HepG2 (cell line): ENCODE measurements around the gene ZNF318. TPM values are rescaled to one million over a fixed set of nuclear protein-coding genes. Genes with fewer than 3 reads are reported as not detected.
A peak's percentile ranks its signal among the peaks of the same experiment; 100 is the strongest.

Experiments
- HNRNPL ChIP-seq: fragments of 200-400 bp; formaldehyde crosslinking; IDR thresholded peaks from 2 replicates; pipeline ENCODE4 v1.6.1; 2017; ENCODE audit warnings: mild to moderate bottlenecking, low read depth, low read length
- MAFK ChIP-seq, 2 experiments: IDR thresholded peaks in 1 of 2; conservative IDR thresholded peaks in 1 of 2; 2 replicates each; pipeline ENCODE4 v1.6.1; 2011; ENCODE audit warnings: improper control_type of control experiment in 2 of 2, low read length in 2 of 2
- PAF1 ChIP-seq: IDR thresholded peaks from 2 replicates; pipeline ENCODE4 v1.6.1; 2016; ENCODE audit warnings: missing genetic modification reagents, missing compliant biosample characterization
- REXO4 ChIP-seq: sonication (generic); formaldehyde crosslinking; IDR thresholded peaks from 2 replicates; pipeline ENCODE4 v1.8.0; 2022; ENCODE audit warnings: missing genetic modification reagents, mild to moderate bottlenecking, borderline replicate concordance
- TOPORS ChIP-seq: sonication (generic); formaldehyde crosslinking; IDR thresholded peaks from 2 replicates; pipeline ENCODE4 v1.8.0; 2023; ENCODE audit warnings: mild to moderate bottlenecking, missing genetic modification reagents
- ZBTB7B ChIP-seq: sonication (generic); formaldehyde crosslinking; IDR thresholded peaks from 2 replicates; pipeline ENCODE4 v1.4.0; 2020; ENCODE audit warnings: missing genetic modification reagents
- ZFY ChIP-seq: sonication (generic); formaldehyde crosslinking; IDR thresholded peaks from 2 replicates; pipeline ENCODE4 v1.4.0; 2020; ENCODE audit warnings: missing genetic modification reagents
- ZNF432 ChIP-seq: sonication (generic); formaldehyde crosslinking; IDR thresholded peaks from 2 replicates; pipeline ENCODE4 v1.5.0; 2020; ENCODE audit warnings: missing genetic modification reagents, mild to moderate bottlenecking, borderline replicate concordance
- ZNF546 ChIP-seq: sonication (generic); formaldehyde crosslinking; conservative IDR thresholded peaks from 2 replicates; pipeline ENCODE4 v1.8.1; 2023; ENCODE audit warnings: mild to moderate bottlenecking, missing genetic modification reagents
- ZNF552 ChIP-seq: sonication (generic); formaldehyde crosslinking; IDR thresholded peaks from 2 replicates; pipeline ENCODE4 v1.9.0; 2022; ENCODE audit warnings: missing genetic modification reagents, mild to moderate bottlenecking, borderline replicate concordance
- polyA plus RNA-seq, 8 experiments: library from polyadenylated mRNA; depleted of rRNA in 3 of 8; stranded (reverse) in 7 of 8; unstranded in 1 of 8; fragments of >200 nt; fragmentation: Illumina TruSeq in 4 of 8; extraction: Trizol in 4 of 8; gene quantifications; 2 replicates each; pipeline versions ENCODE4 v1.2.1 to v1.2.3, GENCODE V29; 2011 to 2016; ENCODE audit warnings: low read depth in 4 of 8, missing spikeins in 1 of 8, mixed read lengths in 1 of 8; ENCODE audit not compliant: insufficient read depth in 1 of 8
- total RNA-seq, 5 experiments: library from RNA; depleted of rRNA; stranded (reverse); fragments of >200 nt; fragmentation: Illumina TruSeq; extraction: Trizol; gene quantifications; 2 replicates each; pipeline ENCODE4 v1.2.3, GENCODE V29; 2016; ENCODE audit warnings: low read depth in 1 of 5
- TF ChIP-seq, protein P1 (sequence below): sonication (generic); formaldehyde crosslinking; IDR thresholded peaks from 2 replicates; pipeline ENCODE4 v1.4.0; 2020; ENCODE audit warnings: missing genetic modification reagents, mild to moderate bottlenecking, borderline replicate concordance
- TF ChIP-seq, protein P2 (sequence below): sonication (generic); formaldehyde crosslinking; IDR thresholded peaks from 2 replicates; pipeline ENCODE4 v1.4.0; 2020; ENCODE audit warnings: missing genetic modification reagents
- TF ChIP-seq, protein P3 (sequence below): sonication (generic); formaldehyde crosslinking; IDR thresholded peaks from 2 replicates; pipeline ENCODE4 v1.5.0; 2020; ENCODE audit warnings: missing genetic modification reagents
- TF ChIP-seq, protein P4 (sequence below): sonication (generic); formaldehyde crosslinking; IDR thresholded peaks from 2 replicates; pipeline ENCODE4 v1.5.0; 2020; ENCODE audit warnings: mild to moderate bottlenecking, missing genetic modification reagents, borderline replicate concordance
- TF ChIP-seq, protein P5 (sequence below): sonication (generic); formaldehyde crosslinking; IDR thresholded peaks from 2 replicates; pipeline ENCODE4 v1.5.0; 2020; ENCODE audit warnings: missing genetic modification reagents
- TF ChIP-seq, protein P6 (sequence below): IDR thresholded peaks from 2 replicates; pipeline ENCODE4 v1.6.1; 2012; ENCODE audit warnings: low read depth, low read length, improper control_type of control experiment
- TF ChIP-seq, protein P7 (sequence below): sonication (generic); formaldehyde crosslinking; conservative IDR thresholded peaks from 2 replicates; pipeline ENCODE4 v1.4.0; 2020; ENCODE audit warnings: missing genetic modification reagents

ZNF318 gene
- total and polyA plus RNA-seq, 2 of the 13 experiments (the other 11 are each of a cell fraction or from before 2014, with no cell fraction given) = 13.0 to 14.5 TPM

DNA sequence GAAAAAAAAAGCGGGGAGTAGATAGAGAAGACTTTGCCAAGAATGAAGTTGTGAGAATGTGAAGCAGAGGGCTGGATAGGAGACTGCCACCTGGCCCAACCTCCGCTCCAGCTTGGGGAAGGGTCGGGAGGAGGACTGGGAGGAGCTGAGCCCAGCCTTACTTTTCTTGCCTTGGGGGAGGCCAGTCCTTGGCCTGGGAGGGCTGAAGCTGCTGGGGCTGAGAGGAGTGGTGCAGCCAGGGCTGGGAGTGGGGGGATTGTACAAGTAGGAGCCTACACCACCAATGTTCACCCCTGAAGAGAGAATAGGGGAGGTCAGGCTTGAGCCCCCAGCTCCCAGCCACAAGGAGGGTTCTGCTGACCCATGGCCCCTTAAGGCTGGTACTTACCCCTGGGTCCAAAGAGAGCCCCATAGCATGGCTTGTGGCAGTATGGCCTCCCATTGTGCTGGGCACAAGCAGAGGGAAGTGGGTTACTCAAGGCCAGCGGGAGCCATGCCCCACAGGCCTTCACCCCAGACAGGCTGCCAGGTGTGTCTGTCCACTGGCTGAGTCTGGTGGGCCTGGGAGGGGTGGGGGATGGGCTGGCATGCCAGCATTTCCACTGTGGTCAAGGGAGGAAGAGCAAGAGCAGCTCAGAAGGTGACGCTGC, 61.9 kb downstream of the ZNF318 start (continued):
- TF ChIP-seq, protein P1, sequence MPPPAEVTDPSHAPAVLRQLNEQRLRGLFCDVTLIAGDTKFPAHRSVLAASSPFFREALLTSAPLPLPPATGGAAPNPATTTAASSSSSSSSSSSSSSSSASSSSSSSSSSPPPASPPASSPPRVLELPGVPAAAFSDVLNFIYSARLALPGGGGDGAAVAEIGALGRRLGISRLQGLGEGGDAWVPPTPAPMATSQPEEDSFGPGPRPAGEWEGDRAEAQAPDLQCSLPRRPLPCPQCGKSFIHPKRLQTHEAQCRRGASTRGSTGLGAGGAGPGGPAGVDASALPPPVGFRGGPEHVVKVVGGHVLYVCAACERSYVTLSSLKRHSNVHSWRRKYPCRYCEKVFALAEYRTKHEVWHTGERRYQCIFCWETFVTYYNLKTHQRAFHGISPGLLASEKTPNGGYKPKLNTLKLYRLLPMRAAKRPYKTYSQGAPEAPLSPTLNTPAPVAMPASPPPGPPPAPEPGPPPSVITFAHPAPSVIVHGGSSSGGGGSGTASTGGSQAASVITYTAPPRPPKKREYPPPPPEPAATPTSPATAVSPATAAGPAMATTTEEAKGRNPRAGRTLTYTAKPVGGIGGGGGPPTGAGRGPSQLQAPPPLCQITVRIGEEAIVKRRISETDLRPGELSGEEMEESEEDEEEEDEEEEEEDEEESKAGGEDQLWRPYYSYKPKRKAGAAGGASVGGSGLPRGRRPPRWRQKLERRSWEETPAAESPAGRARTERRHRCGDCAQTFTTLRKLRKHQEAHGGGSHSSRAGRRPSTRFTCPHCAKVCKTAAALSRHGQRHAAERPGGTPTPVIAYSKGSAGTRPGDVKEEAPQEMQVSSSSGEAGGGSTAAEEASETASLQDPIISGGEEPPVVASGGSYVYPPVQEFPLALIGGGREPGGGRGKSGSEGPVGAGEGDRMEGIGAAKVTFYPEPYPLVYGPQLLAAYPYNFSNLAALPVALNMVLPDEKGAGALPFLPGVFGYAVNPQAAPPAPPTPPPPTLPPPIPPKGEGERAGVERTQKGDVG = peak; percentile 40; the same call in 1 of the 2 replicates
- TF ChIP-seq ZNF432 (CRISPR knock-in tag) (peak; percentile 12; the same call in 1 of the 2 replicates), HNRNPL (peak; percentile 17; the same call in 1 of the 2 replicates), ZNF546 (CRISPR knock-in tag) (0 out of 2 replicates have a peak, but pooled peaks have one; percentile 3), ZFY (CRISPR knock-in tag) (0 out of 2 replicates have a peak, but pooled peaks have one; percentile 9), PAF1 (CRISPR knock-in tag) (no peak), MAFK (conservative IDR thresholded peaks at IDR 0.05 in 1 of 2, IDR thresholded peaks at IDR 0.05 in 1 of 2; ENCODE audit: low read length in 2 of 2) (no peak), ZNF552 (CRISPR knock-in tag) (0 out of 2 replicates have a peak, but pooled peaks have one; percentile 47), TOPORS (CRISPR knock-in tag) (0 out of 2 replicates have a peak, but pooled peaks have one; percentile 56), REXO4 (CRISPR knock-in tag) (0 out of 2 replicates have a peak, but pooled peaks have one; percentile 35), ZBTB7B (CRISPR knock-in tag) (0 out of 2 replicates have a peak, but pooled peaks have one; percentile 3)
- TF ChIP-seq, protein P2, sequence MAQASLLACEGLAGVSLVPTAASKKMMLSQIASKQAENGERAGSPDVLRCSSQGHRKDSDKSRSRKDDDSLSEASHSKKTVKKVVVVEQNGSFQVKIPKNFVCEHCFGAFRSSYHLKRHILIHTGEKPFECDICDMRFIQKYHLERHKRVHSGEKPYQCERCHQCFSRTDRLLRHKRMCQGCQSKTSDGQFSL (CRISPR knock-in tag) = no peak
- TF ChIP-seq, protein P3, sequence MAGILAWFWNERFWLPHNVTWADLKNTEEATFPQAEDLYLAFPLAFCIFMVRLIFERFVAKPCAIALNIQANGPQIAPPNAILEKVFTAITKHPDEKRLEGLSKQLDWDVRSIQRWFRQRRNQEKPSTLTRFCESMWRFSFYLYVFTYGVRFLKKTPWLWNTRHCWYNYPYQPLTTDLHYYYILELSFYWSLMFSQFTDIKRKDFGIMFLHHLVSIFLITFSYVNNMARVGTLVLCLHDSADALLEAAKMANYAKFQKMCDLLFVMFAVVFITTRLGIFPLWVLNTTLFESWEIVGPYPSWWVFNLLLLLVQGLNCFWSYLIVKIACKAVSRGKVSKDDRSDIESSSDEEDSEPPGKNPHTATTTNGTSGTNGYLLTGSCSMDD = no peak
- TF ChIP-seq, protein P4, sequence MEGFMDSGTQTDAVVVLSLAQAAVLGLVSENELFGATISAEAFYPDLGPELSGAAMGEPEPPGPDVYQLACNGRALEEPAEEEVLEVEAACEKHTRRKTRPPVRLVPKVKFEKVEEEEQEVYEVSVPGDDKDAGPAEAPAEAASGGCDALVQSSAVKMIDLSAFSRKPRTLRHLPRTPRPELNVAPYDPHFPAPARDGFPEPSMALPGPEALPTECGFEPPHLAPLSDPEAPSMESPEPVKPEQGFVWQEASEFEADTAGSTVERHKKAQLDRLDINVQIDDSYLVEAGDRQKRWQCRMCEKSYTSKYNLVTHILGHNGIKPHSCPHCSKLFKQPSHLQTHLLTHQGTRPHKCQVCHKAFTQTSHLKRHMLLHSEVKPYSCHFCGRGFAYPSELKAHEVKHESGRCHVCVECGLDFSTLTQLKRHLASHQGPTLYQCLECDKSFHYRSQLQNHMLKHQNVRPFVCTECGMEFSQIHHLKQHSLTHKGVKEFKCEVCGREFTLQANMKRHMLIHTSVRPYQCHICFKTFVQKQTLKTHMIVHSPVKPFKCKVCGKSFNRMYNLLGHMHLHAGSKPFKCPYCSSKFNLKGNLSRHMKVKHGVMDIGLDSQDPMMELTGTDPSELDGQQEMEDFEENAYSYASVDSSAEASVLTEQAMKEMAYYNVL = no peak
- TF ChIP-seq, protein P5, sequence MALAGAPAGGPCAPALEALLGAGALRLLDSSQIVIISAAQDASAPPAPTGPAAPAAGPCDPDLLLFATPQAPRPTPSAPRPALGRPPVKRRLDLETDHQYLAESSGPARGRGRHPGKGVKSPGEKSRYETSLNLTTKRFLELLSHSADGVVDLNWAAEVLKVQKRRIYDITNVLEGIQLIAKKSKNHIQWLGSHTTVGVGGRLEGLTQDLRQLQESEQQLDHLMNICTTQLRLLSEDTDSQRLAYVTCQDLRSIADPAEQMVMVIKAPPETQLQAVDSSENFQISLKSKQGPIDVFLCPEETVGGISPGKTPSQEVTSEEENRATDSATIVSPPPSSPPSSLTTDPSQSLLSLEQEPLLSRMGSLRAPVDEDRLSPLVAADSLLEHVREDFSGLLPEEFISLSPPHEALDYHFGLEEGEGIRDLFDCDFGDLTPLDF = no peak
- TF ChIP-seq, protein P6, sequence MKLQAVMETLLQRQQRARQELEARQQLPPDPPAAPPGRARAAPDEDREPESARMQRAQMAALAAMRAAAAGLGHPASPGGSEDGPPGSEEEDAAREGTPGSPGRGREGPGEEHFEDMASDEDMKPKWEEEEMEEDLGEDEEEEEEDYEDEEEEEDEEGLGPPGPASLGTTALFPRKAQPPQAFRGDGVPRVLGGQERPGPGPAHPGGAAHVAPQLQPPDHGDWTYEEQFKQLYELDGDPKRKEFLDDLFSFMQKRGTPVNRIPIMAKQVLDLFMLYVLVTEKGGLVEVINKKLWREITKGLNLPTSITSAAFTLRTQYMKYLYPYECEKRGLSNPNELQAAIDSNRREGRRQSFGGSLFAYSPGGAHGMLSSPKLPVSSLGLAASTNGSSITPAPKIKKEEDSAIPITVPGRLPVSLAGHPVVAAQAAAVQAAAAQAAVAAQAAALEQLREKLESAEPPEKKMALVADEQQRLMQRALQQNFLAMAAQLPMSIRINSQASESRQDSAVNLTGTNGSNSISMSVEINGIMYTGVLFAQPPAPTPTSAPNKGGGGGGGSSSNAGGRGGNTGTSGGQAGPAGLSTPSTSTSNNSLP = no peak
- TF ChIP-seq, protein P7, sequence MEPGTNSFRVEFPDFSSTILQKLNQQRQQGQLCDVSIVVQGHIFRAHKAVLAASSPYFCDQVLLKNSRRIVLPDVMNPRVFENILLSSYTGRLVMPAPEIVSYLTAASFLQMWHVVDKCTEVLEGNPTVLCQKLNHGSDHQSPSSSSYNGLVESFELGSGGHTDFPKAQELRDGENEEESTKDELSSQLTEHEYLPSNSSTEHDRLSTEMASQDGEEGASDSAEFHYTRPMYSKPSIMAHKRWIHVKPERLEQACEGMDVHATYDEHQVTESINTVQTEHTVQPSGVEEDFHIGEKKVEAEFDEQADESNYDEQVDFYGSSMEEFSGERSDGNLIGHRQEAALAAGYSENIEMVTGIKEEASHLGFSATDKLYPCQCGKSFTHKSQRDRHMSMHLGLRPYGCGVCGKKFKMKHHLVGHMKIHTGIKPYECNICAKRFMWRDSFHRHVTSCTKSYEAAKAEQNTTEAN (CRISPR knock-in tag) = no peak
